Astrocyte of the spinal cord (primary cell): ENCODE results near the gene HOXD11.

Experiments
- DNase-seq: peaks from one replicate; pipeline ENCODE4 v3.0.0; 2011; ENCODE audit warnings: low read depth, low spot score
- H3K4me3 ChIP-seq: 2 replicates; pipeline ENCODE4 v1.5.1; 2011; ENCODE audit warnings: low read depth, mild to moderate bottlenecking, low read length, moderate library complexity
- in situ Hi-C: cut with HindIII; loops from 2 replicates; pipeline ENCODE4 v1.10.0; 2017; ENCODE audit warnings: low sequenced_read_pairs
- TF ChIP-seq, protein P1 (sequence below): IDR thresholded peaks from 2 replicates; pipeline ENCODE4 v1.5.1; 2012; ENCODE audit warnings: low read depth, mild to moderate bottlenecking, low read length, inconsistent platforms

The HOXD11 gene

DNA sequence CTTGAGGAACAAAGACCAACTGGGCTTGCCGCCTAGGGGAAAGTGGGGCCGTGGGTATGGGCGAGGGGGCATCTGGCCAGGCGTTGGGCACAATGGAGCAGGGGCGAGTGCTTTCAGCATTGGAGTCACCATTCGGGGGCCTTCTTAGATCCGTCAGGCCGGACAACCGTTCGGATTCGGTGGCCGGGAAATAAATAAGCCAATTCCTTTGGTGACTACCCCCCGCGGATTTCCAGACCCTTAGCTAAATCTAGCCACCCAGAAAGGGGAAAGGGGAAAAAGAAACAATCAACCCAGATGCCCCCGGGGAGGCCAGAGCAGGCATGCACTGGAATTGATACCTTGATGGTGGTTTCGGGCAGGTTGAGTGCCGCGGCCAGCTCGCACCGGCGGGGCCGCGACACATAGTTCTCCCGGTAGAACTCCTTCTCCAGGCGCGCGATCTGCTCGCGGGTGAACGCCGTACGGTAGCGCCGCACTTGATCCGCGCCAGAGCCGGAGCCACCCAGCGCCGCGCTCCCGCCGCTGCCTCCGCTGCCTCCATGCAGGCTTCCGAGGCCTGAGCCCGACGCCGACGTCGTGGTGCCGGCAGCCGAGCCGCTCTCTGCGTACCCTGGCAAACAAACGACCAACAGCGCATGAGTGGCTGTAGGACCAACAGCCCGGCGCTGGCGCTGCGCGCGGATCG, 25.1 kb upstream of the HOXD11 start:
- no peak overlapping the region for H3K4me3 ChIP-seq
- in situ Hi-C loops = no loop called here
- no peak for DNase-seq
- TF ChIP-seq, protein P1, sequence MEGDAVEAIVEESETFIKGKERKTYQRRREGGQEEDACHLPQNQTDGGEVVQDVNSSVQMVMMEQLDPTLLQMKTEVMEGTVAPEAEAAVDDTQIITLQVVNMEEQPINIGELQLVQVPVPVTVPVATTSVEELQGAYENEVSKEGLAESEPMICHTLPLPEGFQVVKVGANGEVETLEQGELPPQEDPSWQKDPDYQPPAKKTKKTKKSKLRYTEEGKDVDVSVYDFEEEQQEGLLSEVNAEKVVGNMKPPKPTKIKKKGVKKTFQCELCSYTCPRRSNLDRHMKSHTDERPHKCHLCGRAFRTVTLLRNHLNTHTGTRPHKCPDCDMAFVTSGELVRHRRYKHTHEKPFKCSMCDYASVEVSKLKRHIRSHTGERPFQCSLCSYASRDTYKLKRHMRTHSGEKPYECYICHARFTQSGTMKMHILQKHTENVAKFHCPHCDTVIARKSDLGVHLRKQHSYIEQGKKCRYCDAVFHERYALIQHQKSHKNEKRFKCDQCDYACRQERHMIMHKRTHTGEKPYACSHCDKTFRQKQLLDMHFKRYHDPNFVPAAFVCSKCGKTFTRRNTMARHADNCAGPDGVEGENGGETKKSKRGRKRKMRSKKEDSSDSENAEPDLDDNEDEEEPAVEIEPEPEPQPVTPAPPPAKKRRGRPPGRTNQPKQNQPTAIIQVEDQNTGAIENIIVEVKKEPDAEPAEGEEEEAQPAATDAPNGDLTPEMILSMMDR = no peak

DNA sequence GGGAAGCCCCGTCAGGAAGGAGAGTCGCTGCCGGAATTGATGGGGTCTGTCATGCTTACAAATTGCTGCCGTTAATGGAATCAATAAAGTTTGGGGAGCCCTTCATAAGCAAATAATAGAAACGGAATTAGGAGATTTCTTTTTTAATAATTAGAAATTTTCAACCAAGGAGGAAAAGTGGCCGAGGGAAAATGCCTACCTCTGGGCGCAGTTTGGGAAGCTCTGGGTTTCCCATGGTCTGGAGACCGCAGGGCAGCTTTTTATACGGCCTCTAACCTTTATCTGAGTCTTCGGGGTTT, 24.6 kb upstream of the HOXD11 start:
- DNase-seq = no peak
- no peak overlapping the region for H3K4me3 ChIP-seq
- TF ChIP-seq, protein P1 = no peak
- in situ Hi-C loops = no loop called here

DNA sequence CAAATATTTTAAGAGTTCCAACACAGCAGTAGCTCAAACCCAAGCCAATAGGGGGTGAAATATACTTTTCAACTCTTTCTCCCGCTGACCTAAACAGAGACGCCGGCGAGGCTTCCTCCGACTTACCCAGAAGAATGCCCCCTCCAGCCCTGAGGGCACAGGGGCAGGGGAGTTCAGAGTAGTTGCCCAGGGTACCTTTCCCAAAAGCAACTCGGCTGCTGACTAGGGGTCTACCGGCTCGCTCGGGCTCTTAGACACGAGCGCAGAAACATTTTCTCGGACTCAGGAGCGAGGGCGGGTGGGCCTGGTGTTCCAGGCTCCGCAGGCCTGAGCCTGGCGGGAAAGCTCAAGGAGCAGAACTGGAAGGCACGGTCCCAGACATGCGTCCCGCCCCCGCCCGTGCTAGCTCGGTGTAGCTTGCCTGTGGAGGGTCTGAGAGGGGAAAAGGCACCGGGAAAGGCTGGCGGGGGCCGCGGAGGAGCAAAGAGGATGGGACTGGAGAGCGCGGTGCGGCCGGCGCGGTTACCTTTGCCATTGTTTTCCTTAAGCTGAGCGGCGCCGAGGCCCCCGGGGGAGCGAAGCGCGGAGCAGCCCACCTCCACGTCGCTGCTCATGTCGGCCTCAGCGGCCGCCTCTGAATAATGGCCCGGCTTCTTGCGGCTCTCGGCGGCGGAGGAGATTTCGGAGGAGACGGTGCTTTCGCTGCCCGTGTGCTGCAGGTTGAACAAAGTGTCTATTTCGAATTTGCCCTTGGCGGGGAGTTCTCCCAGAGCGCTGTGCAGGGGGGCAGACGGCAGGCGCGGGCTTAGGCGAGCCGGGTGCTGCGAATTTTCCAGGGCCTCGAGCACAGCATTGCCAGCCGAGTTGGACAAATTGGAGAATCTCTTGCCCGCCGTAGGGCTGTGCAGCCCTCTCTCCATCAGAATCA, 24.0 kb upstream of the HOXD11 start:
- TF ChIP-seq, protein P1 = no peak
- in situ Hi-C loops = no loop called here
- H3K4me3 ChIP-seq = no peak overlapping the region
- no peak for DNase-seq

DNA sequence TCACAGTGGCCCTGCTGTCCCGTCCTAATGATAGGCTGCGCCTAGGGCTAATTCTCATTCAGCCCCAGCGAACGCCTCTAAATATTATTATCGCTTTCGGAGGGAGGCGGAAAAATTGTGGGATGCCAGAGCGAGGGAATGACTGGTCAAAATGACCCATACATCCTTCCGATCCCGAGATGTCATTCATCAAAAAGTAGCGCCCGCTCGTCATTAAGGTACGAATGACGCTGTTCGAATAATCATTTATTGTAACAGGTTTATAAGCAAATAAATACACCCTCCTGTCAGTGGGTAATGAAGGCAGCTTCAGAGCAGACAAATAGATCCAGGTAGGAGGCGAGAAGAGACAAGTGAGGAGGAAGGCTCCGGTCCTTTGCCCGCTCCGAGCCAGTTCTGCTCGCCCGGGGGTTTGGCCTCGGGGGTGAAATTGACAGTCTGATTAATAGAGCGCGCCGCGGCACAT, 23.3 kb upstream of the HOXD11 start, which contains the start of gene EVX2:
Gene EVX2 (minus strand): TSS at position 167 of the 466 bp plus-strand sequence. CDS start 186 bp downstream, outside the sequence.
- no peak for DNase-seq
- no peak within 1 kb of the TSS for H3K4me3 ChIP-seq
- TF ChIP-seq, protein P1 = no peak
- in situ Hi-C loops = no loop called here

DNA sequence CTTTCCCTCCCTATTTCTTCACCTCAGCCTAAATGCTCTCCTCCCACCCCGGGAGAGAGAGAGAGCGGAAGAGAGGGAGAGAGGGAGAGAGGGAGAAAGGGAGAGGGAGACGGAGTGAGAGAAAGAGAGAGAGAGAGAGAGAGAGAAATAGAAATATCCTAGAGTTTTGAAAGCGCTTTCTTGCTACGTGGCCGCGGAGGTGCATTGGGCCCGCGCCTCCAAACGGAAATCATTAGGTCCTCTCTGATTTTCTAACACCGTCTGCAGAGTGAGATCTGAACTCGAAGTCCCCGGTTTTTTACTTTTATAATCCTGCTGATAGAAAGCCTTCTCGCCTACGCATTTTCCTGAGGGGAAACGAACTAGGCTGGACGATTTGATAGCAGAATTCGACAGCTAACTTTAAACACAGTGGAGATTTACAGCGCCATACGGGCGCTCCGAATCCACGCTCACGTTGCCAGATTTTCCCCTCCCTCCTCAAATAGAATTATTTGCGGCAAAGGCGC, 22.4 kb upstream of the HOXD11 start:
- no peak for DNase-seq
- no peak overlapping the region for H3K4me3 ChIP-seq
- TF ChIP-seq, protein P1 = no peak
- in situ Hi-C loops = no loop called here

DNA sequence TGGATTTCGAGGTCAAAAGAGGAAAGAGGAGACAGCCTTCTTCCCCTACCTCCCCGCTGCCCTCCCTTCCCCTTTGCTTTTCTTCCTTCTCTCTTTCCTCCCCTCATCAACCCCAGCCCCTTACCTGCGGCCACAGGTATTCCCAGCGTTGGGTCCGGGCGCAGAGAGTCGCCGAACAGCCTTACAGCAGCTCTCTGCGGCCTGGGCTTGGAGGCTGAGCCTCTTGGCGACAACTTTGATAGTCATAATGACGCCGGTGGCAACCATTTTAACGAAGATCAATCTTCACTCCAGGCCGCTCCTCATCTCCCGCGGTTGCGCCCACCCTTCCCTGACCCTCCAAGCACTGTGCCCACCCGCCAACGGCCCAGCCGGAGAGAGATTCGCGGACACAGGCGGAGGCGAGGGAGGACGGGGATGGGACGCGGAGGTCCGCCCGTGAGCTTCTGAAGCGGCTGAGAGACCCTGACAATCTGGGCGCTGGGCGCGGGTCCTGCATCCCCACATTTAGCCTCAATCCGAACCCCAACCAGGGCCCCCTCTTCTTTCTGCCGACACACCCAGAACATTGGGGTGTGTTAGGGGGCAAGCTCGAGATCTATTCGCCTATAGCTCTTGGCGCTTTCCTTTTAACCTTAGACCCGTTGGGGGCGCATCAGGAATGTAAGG, 21.8 kb upstream of the HOXD11 start:
- no peak for DNase-seq
- TF ChIP-seq, protein P1 = no peak
- in situ Hi-C loops = no loop called here
- H3K4me3 ChIP-seq = no peak overlapping the region
